ENCODE results near the gene AKR1E2. TPM values are rescaled to one million over a fixed set of nuclear protein-coding genes. Genes with fewer than 3 reads are reported as not detected.

Gene AKR1E2
- polyA plus RNA-seq (2013) = 5.4 TPM

- WGBS (ENCODE audit: insufficient coverage) = 17% methylated on average over 84 of the region's 87 CpGs
Measured at GRCh38 chr10:4825868-4826791, at the start of gene AKR1E2. Gene AKR1E2, plus strand, starts transcription at chr10:4826207. Its CDS starts 118 bp downstream, at chr10:4826325.

GRCh38 chr10:4776234-4776638 lies 49.8 kb upstream of the AKR1E2 start:
- ChIA-PET POLR2A (no interaction called here), CTCF (interaction anchor here (0.6 to 1.3 kb wide), 3 partner anchors 9 to 730 kb away, joined by 3 to 5 read pairs (median 3); no protein-coding TSS in a partner anchor)
- Histone ChIP-seq H3K4me3 (ENCODE audit: control insufficient read depth in 1 of 7, extremely low read depth in 1 of 7, insufficient read depth in 4 of 7, low read depth in 2 of 7, low read length in 6 of 7) (no peak overlapping the region), H3K27me3 (replicated peaks in 2 of 5; ENCODE audit: control insufficient read depth in 4 of 5, insufficient read depth in 5 of 5, low read length in 4 of 5) (no peaks in the 10 kb centered on the region), H3K27ac (ENCODE audit: insufficient read depth in 1 of 2, low read depth in 1 of 2, low read length in 2 of 2, poor library complexity in 1 of 2, severe bottlenecking in 2 of 2) (no peak overlapping the region), H3K36me3 (ENCODE audit: control insufficient read depth in 4 of 4, insufficient read depth in 4 of 4, low read length in 3 of 4) (no peaks in the 10 kb centered on the region), H3K4me1 (ENCODE audit: control extremely low read depth in 1 of 4, control insufficient read depth in 4 of 4, insufficient read depth in 4 of 4, low read length in 3 of 4) (peaks cover 0 to 5% (median 2%) of the 10 kb centered on the region in 4 experiments), H3K9me3 (ENCODE audit: control extremely low read depth in 1 of 5, control insufficient read depth in 4 of 5, insufficient read depth in 2 of 5, low read depth in 1 of 5, low read length in 4 of 5) (no peaks in the 10 kb centered on the region)
- WGBS (ENCODE audit: insufficient coverage) = no CpG with 5 or more reads among the region's 2 CpGs
- DNase-seq = no peak

More at GRCh38 chr10:4825868-4826791, at the start of gene AKR1E2:
- peak; percentile 90 to 97 (median 95) for DNase-seq
- H3K36me3 ChIP-seq (ENCODE audit: control insufficient read depth in 4 of 4, insufficient read depth in 4 of 4, low read length in 3 of 4) = peaks cover 0 to 4% (median 0%) of the 10 kb centered on the region in 4 experiments
- POLR2A ChIA-PET = interaction anchor here (0.6 to 1.0 kb wide), 3 partner anchors 12 to 719 kb away, joined by 3 read pairs; no protein-coding TSS in a partner anchor
- H3K27me3 ChIP-seq (replicated peaks in 2 of 5; ENCODE audit: control insufficient read depth in 4 of 5, insufficient read depth in 5 of 5, low read length in 4 of 5) = no peaks in the 10 kb centered on the region
- peak within 1 kb of the TSS; percentile 13 to 69 (median 57) for H3K4me3 ChIP-seq (ENCODE audit: control insufficient read depth in 1 of 7, extremely low read depth in 1 of 7, insufficient read depth in 4 of 7, low read depth in 2 of 7, low read length in 6 of 7)
- peaks cover 0 to 9% (median 7%) of the 10 kb centered on the region in 4 experiments for H3K4me1 ChIP-seq (ENCODE audit: control extremely low read depth in 1 of 4, control insufficient read depth in 4 of 4, insufficient read depth in 4 of 4, low read length in 3 of 4)
- peak within 1 kb of the TSS in 1 of 2 experiments; percentile 31 for H3K27ac ChIP-seq (ENCODE audit: insufficient read depth in 1 of 2, low read depth in 1 of 2, low read length in 2 of 2, poor library complexity in 1 of 2, severe bottlenecking in 2 of 2)
- CTCF ChIA-PET = interaction anchor here (0.9 to 1.7 kb wide), 4 partner anchors 9 to 22 kb away, joined by 3 to 6 read pairs (median 4); no protein-coding TSS in a partner anchor
- H3K9me3 ChIP-seq (ENCODE audit: control extremely low read depth in 1 of 5, control insufficient read depth in 4 of 5, insufficient read depth in 2 of 5, low read depth in 1 of 5, low read length in 4 of 5) = no peaks in the 10 kb centered on the region

- Histone ChIP-seq H3K4me1 (ENCODE audit: control extremely low read depth in 1 of 4, control insufficient read depth in 4 of 4, insufficient read depth in 4 of 4, low read length in 3 of 4) (no peaks in the 10 kb centered on the region), H3K27ac (ENCODE audit: insufficient read depth in 1 of 2, low read depth in 1 of 2, low read length in 2 of 2, poor library complexity in 1 of 2, severe bottlenecking in 2 of 2) (no peak overlapping the region), H3K36me3 (ENCODE audit: control insufficient read depth in 4 of 4, insufficient read depth in 4 of 4, low read length in 3 of 4) (no peaks in the 10 kb centered on the region), H3K27me3 (replicated peaks in 2 of 5; ENCODE audit: control insufficient read depth in 4 of 5, insufficient read depth in 5 of 5, low read length in 4 of 5) (no peaks in the 10 kb centered on the region), H3K4me3 (ENCODE audit: control insufficient read depth in 1 of 7, extremely low read depth in 1 of 7, insufficient read depth in 4 of 7, low read depth in 2 of 7, low read length in 6 of 7) (no peak overlapping the region), H3K9me3 (ENCODE audit: control extremely low read depth in 1 of 5, control insufficient read depth in 4 of 5, insufficient read depth in 2 of 5, low read depth in 1 of 5, low read length in 4 of 5) (no peaks in the 10 kb centered on the region)
- DNase-seq = no peak
- CTCF ChIA-PET = no interaction called here
- POLR2A ChIA-PET = no interaction called here
Measured at GRCh38 chr10:4778761-4779160, 47.2 kb upstream of the AKR1E2 start.

- ChIA-PET POLR2A (no interaction called here), CTCF (interaction anchor here (0.8 to 1.7 kb wide), 2 partner anchors 35 to 1583 kb away, joined by 4 to 5 read pairs; no protein-coding TSS in a partner anchor)
- DNase-seq = no peak
- H3K27me3 ChIP-seq (replicated peaks in 2 of 5; ENCODE audit: control insufficient read depth in 4 of 5, insufficient read depth in 5 of 5, low read length in 4 of 5) = no peaks in the 10 kb centered on the region
- no peaks in the 10 kb centered on the region for H3K9me3 ChIP-seq (ENCODE audit: control extremely low read depth in 1 of 5, control insufficient read depth in 4 of 5, insufficient read depth in 2 of 5, low read depth in 1 of 5, low read length in 4 of 5)
- H3K27ac ChIP-seq (ENCODE audit: insufficient read depth in 1 of 2, low read depth in 1 of 2, low read length in 2 of 2, poor library complexity in 1 of 2, severe bottlenecking in 2 of 2) = no peak overlapping the region
- 100% methylated on average over 2 of the region's 2 CpGs for WGBS (ENCODE audit: insufficient coverage)
- H3K4me3 ChIP-seq (ENCODE audit: control insufficient read depth in 1 of 7, extremely low read depth in 1 of 7, insufficient read depth in 4 of 7, low read depth in 2 of 7, low read length in 6 of 7) = no peak overlapping the region
- no peaks in the 10 kb centered on the region for H3K36me3 ChIP-seq (ENCODE audit: control insufficient read depth in 4 of 4, insufficient read depth in 4 of 4, low read length in 3 of 4)
- peaks cover 0 to 5% (median 0%) of the 10 kb centered on the region in 4 experiments for H3K4me1 ChIP-seq (ENCODE audit: control extremely low read depth in 1 of 4, control insufficient read depth in 4 of 4, insufficient read depth in 4 of 4, low read length in 3 of 4)
Measured at GRCh38 chr10:4780091-4780490, 45.9 kb upstream of the AKR1E2 start.

- ChIA-PET POLR2A (no interaction called here), CTCF (interaction anchor here (0.8 to 1.7 kb wide), 2 partner anchors 34 to 1583 kb away, joined by 4 to 5 read pairs; no protein-coding TSS in a partner anchor)
- no peak for DNase-seq
- Histone ChIP-seq H3K4me3 (ENCODE audit: control insufficient read depth in 1 of 7, extremely low read depth in 1 of 7, insufficient read depth in 4 of 7, low read depth in 2 of 7, low read length in 6 of 7) (no peak overlapping the region), H3K36me3 (ENCODE audit: control insufficient read depth in 4 of 4, insufficient read depth in 4 of 4, low read length in 3 of 4) (no peaks in the 10 kb centered on the region), H3K27ac (ENCODE audit: insufficient read depth in 1 of 2, low read depth in 1 of 2, low read length in 2 of 2, poor library complexity in 1 of 2, severe bottlenecking in 2 of 2) (no peak overlapping the region), H3K27me3 (replicated peaks in 2 of 5; ENCODE audit: control insufficient read depth in 4 of 5, insufficient read depth in 5 of 5, low read length in 4 of 5) (no peaks in the 10 kb centered on the region), H3K9me3 (ENCODE audit: control extremely low read depth in 1 of 5, control insufficient read depth in 4 of 5, insufficient read depth in 2 of 5, low read depth in 1 of 5, low read length in 4 of 5) (no peaks in the 10 kb centered on the region), H3K4me1 (ENCODE audit: control extremely low read depth in 1 of 4, control insufficient read depth in 4 of 4, insufficient read depth in 4 of 4, low read length in 3 of 4) (peaks cover 0 to 5% (median 0%) of the 10 kb centered on the region in 4 experiments)
- WGBS (ENCODE audit: insufficient coverage) = 98% methylated on average over 5 of the region's 6 CpGs
Measured at GRCh38 chr10:4780782-4781181, 45.2 kb upstream of the AKR1E2 start.

- no peak overlapping the region for H3K27ac ChIP-seq (ENCODE audit: insufficient read depth in 1 of 2, low read depth in 1 of 2, low read length in 2 of 2, poor library complexity in 1 of 2, severe bottlenecking in 2 of 2)
- CTCF ChIA-PET = no interaction called here
- 64% methylated on average over 3 of the region's 3 CpGs for WGBS (ENCODE audit: insufficient coverage)
- POLR2A ChIA-PET = no interaction called here
- no peaks in the 10 kb centered on the region for H3K9me3 ChIP-seq (ENCODE audit: control extremely low read depth in 1 of 5, control insufficient read depth in 4 of 5, insufficient read depth in 2 of 5, low read depth in 1 of 5, low read length in 4 of 5)
- H3K36me3 ChIP-seq (ENCODE audit: control insufficient read depth in 4 of 4, insufficient read depth in 4 of 4, low read length in 3 of 4) = no peaks in the 10 kb centered on the region
- H3K4me1 ChIP-seq (ENCODE audit: control extremely low read depth in 1 of 4, control insufficient read depth in 4 of 4, insufficient read depth in 4 of 4, low read length in 3 of 4) = peaks cover 0 to 5% (median 0%) of the 10 kb centered on the region in 4 experiments
- DNase-seq = no peak
- H3K27me3 ChIP-seq (replicated peaks in 2 of 5; ENCODE audit: control insufficient read depth in 4 of 5, insufficient read depth in 5 of 5, low read length in 4 of 5) = no peaks in the 10 kb centered on the region
- no peak overlapping the region for H3K4me3 ChIP-seq (ENCODE audit: control insufficient read depth in 1 of 7, extremely low read depth in 1 of 7, insufficient read depth in 4 of 7, low read depth in 2 of 7, low read length in 6 of 7)
Measured at GRCh38 chr10:4781955-4782354, 44.1 kb upstream of the AKR1E2 start.
